Ectodermal cell (in vitro differentiated cells): ENCODE results near the gene RNFT1.
"Not testable (repeated sequence)": the region's sequence is repeated elsewhere in the genome, so short reads cannot be mapped to it uniquely, and the experiment has no call there.

Experiments
- H3K27ac ChIP-seq: 2 replicates; pipeline ENCODE4 v1.7.0; 2013; ENCODE audit warnings: mild to moderate bottlenecking, low read depth, low read length; ENCODE audit not compliant: insufficient read depth, poor library complexity, severe bottlenecking
- H3K27me3 ChIP-seq: 2 replicates; pipeline ENCODE4 v1.7.0; 2013; ENCODE audit warnings: mild to moderate bottlenecking, low read length; ENCODE audit not compliant: insufficient read depth, control insufficient read depth, poor library complexity, severe bottlenecking
- H3K36me3 ChIP-seq: one replicate; pipeline ENCODE4 v1.7.0; 2013; ENCODE audit warnings: low read length; ENCODE audit not compliant: control insufficient read depth, insufficient read depth
- H3K4me1 ChIP-seq: one replicate; pipeline ENCODE4 v1.7.0; 2013; ENCODE audit warnings: low read length; ENCODE audit not compliant: control insufficient read depth, insufficient read depth
- H3K4me3 ChIP-seq: 2 replicates; pipeline ENCODE4 v1.7.0; 2013; ENCODE audit warnings: low read depth, low read length, control low read depth; ENCODE audit not compliant: insufficient read depth
- H3K9me3 ChIP-seq: 2 replicates; pipeline ENCODE4 v1.7.0; 2013; ENCODE audit warnings: mild to moderate bottlenecking, low read length, moderate library complexity; ENCODE audit not compliant: control insufficient read depth
- WGBS, 2 experiments: methylation state at CpG; one replicate each; pipeline ENCODE4 v1.1.7; 2013; ENCODE audit warnings: missing lambda C conversion rate in 2 of 2; 5-methylcytosine and 5-hydroxymethylcytosine counted together

Gene RNFT1

DNA sequence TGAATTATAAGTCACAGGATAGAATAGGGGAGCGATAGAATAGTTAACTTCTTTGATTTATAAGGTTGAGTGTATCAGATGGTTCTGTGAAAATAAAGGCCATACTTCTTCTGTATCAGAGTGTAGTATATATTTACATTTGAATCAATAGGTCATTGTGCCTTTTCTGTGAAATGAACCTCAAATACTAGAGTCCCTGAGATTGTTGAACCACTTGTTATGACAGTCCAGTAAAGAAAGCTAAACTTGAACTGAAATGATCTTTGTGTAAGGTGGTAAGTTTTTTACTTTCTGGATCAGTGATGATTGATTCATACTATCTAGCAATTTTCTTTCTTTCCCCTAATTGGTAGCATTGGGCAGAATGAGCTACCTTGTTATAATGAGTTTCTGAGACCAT is 31.2 kb downstream of the RNFT1 start:
- WGBS, 2 experiments = 100% methylated on average over 1 of the region's 1 CpG; no CpG with 5 or more reads in 1 of the 2 experiments
- not testable (repeated sequence) for H3K4me1 ChIP-seq, H3K9me3 ChIP-seq, H3K27me3 ChIP-seq, H3K4me3 ChIP-seq, H3K27ac ChIP-seq
- H3K36me3 ChIP-seq = peaks cover 15% of the 10 kb centered on the region

DNA sequence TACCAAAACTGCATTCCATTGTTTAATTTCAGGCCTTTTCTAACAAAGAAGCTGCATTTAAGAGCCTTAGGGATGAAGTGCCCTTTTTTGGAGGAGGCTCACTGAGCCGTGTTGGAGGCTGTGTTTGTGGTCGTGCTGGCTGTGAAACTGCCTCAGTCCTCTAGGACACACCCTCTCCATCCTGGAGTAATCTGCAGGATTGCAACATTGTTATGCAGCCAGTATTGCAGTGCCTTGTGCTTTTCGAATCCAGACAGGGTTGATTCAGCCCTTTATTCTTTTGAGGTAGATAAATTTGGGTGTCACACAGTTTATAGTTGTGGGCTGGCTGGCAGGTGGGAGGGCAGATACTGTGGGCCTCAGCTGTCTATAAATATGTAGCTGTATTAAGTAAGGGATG is 33.8 kb downstream of the RNFT1 start:
- H3K27me3 ChIP-seq, H3K4me1 ChIP-seq, H3K4me3 ChIP-seq, H3K27ac ChIP-seq, H3K9me3 ChIP-seq: not testable (repeated sequence)
- H3K36me3 ChIP-seq = peaks cover 28% of the 10 kb centered on the region
- 85 to 94% methylated on average over 3 of the region's 3 CpGs for WGBS, 2 experiments

DNA sequence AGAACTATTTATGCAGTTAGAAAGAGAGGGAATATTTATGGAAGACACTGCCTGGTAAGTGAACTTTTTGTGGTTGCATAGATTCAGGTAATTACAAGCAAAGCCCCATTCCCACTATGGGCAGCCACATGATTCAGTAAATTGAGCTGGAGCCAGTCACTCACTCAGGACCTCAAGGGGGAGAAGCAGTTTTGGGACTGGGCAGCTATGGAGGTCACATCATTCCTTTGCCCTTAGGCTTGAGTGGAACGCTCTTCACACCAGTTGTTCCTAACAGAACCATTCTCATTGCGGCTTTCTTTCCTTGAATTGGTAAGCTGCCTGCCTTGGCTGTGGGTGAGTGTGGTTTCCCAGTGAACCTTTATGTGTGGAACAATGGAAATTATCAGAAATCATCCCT is 34.4 kb downstream of the RNFT1 start:
- H3K4me1 ChIP-seq, H3K27me3 ChIP-seq, H3K27ac ChIP-seq, H3K9me3 ChIP-seq, H3K4me3 ChIP-seq: not testable (repeated sequence)
- peaks cover 28% of the 10 kb centered on the region for H3K36me3 ChIP-seq
- 96 to 100% methylated on average over 2 of the region's 2 CpGs for WGBS, 2 experiments

DNA sequence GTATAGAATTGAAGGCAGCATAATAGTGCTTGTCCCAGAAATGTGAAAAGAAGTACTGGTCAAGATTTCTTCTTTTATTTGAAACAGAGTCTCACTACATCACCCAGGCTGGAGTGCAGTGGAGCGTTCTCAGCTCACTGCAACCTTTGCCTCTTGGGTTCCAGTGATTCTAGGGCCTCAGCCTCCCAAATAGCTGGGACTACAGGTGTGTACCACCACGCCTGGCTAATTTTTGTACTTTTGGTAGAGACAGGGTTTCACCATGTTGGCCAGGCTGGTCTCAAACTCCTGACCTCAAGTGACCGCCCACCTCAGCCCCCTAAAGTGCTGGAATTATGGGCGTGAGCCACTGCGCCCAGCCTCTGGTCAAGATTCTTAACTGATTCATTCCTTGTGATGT is 43.9 kb downstream of the RNFT1 start:
- WGBS, 2 experiments = 95 to 96% methylated on average over 5 of the region's 5 CpGs
- not testable (repeated sequence) for H3K36me3 ChIP-seq, H3K27me3 ChIP-seq, H3K9me3 ChIP-seq, H3K4me1 ChIP-seq, H3K27ac ChIP-seq, H3K4me3 ChIP-seq

DNA sequence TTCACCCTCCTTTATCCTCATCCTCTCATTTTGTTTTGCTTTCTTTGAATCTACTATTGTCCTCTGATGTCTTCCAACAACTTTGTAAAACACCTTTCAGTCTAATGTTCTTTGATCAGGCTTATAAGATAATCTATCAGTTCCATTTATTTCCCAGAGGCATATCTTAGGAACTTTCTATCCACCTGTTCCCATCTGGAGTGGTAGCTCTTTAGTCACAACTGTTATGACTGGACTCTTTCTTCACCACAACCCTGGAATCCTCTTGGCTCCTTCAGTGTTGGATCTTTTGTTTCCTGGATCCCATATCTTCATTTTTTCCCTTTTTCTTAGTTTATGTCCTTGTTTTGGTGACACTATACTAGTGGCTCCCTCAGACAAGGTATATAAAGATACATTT is 48.1 kb downstream of the RNFT1 start:
- Histone ChIP-seq H3K9me3 (no peaks in the 10 kb centered on the region), H3K27ac (no peak overlapping the region), H3K36me3 (no peaks in the 10 kb centered on the region)

GRCh38 chr17:59914274-59914854 is 50.2 kb downstream of the RNFT1 start:
- Histone ChIP-seq H3K4me1 (no peaks in the 10 kb centered on the region), H3K27me3 (no peaks in the 10 kb centered on the region), H3K9me3 (no peaks in the 10 kb centered on the region), H3K36me3 (no peaks in the 10 kb centered on the region), H3K27ac (no peak overlapping the region), H3K4me3 (no peak overlapping the region)
- WGBS, 2 experiments = 100% methylated on average over 1 of the region's 1 CpG

More for the DNA sequence above, 48.1 kb downstream of the RNFT1 start:
- no peaks in the 10 kb centered on the region for H3K4me1 ChIP-seq
- H3K27me3 ChIP-seq = no peaks in the 10 kb centered on the region
- H3K4me3 ChIP-seq = no peak overlapping the region

- 95 to 100% methylated on average over 3 of the region's 3 CpGs for WGBS, 2 experiments
- H3K27me3 ChIP-seq = no peaks in the 10 kb centered on the region
- no peaks in the 10 kb centered on the region for H3K9me3 ChIP-seq
- no peaks in the 10 kb centered on the region for H3K4me1 ChIP-seq
- H3K36me3 ChIP-seq = no peaks in the 10 kb centered on the region
- no peak overlapping the region for H3K4me3 ChIP-seq
- H3K27ac ChIP-seq = no peak overlapping the region
These were observed 57.1 kb downstream of the RNFT1 start for GRCh38 chr17:59907467-59907866.

DNA sequence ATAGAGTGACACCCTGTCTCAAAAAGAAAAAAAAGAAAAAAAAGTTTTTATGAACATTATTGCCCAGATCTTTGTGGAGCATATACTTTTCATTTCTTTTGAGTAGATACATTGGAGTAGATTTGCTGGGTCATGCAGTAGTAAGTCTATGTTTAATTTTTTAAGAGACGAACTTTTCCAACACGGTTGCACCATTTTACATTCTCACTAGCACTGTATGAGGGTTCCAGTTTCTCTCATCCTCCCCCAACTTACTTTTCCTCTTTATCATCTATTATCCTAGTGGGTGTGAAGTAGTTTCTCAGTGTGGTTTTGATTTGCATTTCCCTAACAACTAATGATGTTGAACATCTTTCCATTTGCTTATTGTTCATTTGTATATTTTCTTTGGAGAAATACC is 61.1 kb downstream of the RNFT1 start:
- 100% methylated on average over 1 of the region's 2 CpGs; no CpG with 5 or more reads in 1 of the 2 experiments for WGBS, 2 experiments
- no peak overlapping the region for H3K27ac ChIP-seq
- no peak overlapping the region for H3K4me3 ChIP-seq
- no peaks in the 10 kb centered on the region for H3K9me3 ChIP-seq
- no peaks in the 10 kb centered on the region for H3K27me3 ChIP-seq
- no peaks in the 10 kb centered on the region for H3K36me3 ChIP-seq
- no peaks in the 10 kb centered on the region for H3K4me1 ChIP-seq
